IMR-90 (cell line): ENCODE results near the gene FXN. TPM values are rescaled to one million over a fixed set of nuclear protein-coding genes. Genes with fewer than 3 reads are reported as not detected.
"Not testable (repeated sequence)": the region's sequence is repeated elsewhere in the genome, so short reads cannot be mapped to it uniquely, and the experiment has no call there.

ENCODE experiments used
- ATAC-seq: fragments of 200-7000 bp; cut with Tn5 transposase; 2 replicates; pipeline ENCODE4 v1.9.1; 2020; ENCODE audit warnings: low read depth, mild to moderate bottlenecking, moderate library complexity
- BruUV-seq: library from RNA; stranded (reverse); fragments of 400-500 nt; replicated peaks from 2 replicates; lab custom pipeline; 2021; lab: Mats Ljungman, UMichigan
- CTCF ChIA-PET: fragments of 300-600 bp; formaldehyde crosslinking; extraction: SDS; loops from one replicate; lab custom pipeline; 2021; ENCODE audit warnings: antibody characterized with exemption; lab: Yijun Ruan, JAX
- POLR2A ChIA-PET: fragments of 300-600 bp; sonication (Branson Sonifier 250); formaldehyde crosslinking; loops from one replicate; lab custom pipeline; 2022; ENCODE audit warnings: antibody characterized with exemption; ENCODE audit not compliant: unreplicated experiment; lab: Charles Lee
- DNase-seq: peaks from one replicate; pipeline ENCODE4 v3.0.0; 2013
- H2AFZ ChIP-seq: replicated peaks from 2 replicates; pipeline ENCODE3; 2013; ENCODE audit warnings: low read length, mild to moderate bottlenecking; ENCODE audit not compliant: poor library complexity
- H2AK5ac ChIP-seq: 2 replicates; pipeline ENCODE4 v1.6.1; 2013; ENCODE audit warnings: low read depth, low read length, inconsistent platforms
- H2AK9ac ChIP-seq: replicated peaks from 2 replicates; pipeline ENCODE3; 2013; ENCODE audit warnings: mild to moderate bottlenecking, low read depth, low read length, moderate library complexity; ENCODE audit not compliant: poor library complexity
- H2BK120ac ChIP-seq: 2 replicates; pipeline ENCODE4 v1.6.1; 2013; ENCODE audit warnings: low read depth, low read length, inconsistent platforms
- H2BK15ac ChIP-seq: 3 replicates; pipeline ENCODE4 v1.6.1; 2013; ENCODE audit warnings: low read depth, low read length, inconsistent platforms
- H2BK20ac ChIP-seq: 2 replicates; pipeline ENCODE4 v1.6.1; 2013; ENCODE audit warnings: low read depth, mild to moderate bottlenecking, inconsistent platforms, low read length, moderate library complexity
- H2BK5ac ChIP-seq: 2 replicates; pipeline ENCODE4 v1.6.1; 2013; ENCODE audit warnings: mild to moderate bottlenecking, low read depth, low read length, inconsistent platforms; ENCODE audit not compliant: poor library complexity, severe bottlenecking
- H3K14ac ChIP-seq: replicated peaks from 2 replicates; pipeline ENCODE4 v1.6.1; 2013; ENCODE audit warnings: low read depth, low read length, inconsistent platforms
- H3K18ac ChIP-seq: 2 replicates; pipeline ENCODE4 v1.6.1; 2013; ENCODE audit warnings: low read depth, low read length, control low read depth
- H3K23ac ChIP-seq: 2 replicates; pipeline ENCODE4 v1.6.1; 2013; ENCODE audit warnings: low read depth, low read length, inconsistent platforms
- H3K27ac ChIP-seq: 2 replicates; pipeline ENCODE4 v1.5.1; 2013; ENCODE audit warnings: mild to moderate bottlenecking, control low read depth, low read length; ENCODE audit not compliant: insufficient read depth
- H3K27me3 ChIP-seq: 2 replicates; pipeline ENCODE4 v1.6.1; 2013; ENCODE audit warnings: low read length; ENCODE audit not compliant: control insufficient read depth, insufficient read depth
- H3K36me3 ChIP-seq: 2 replicates; pipeline ENCODE4 v1.6.1; 2013; ENCODE audit warnings: low read length, mixed read lengths; ENCODE audit not compliant: control insufficient read depth, insufficient read depth
- H3K4ac ChIP-seq: 2 replicates; pipeline ENCODE4 v1.6.1; 2013; ENCODE audit warnings: low read depth, low read length, inconsistent platforms
- H3K4me1 ChIP-seq: 2 replicates; pipeline ENCODE4 v1.6.1; 2013; ENCODE audit warnings: low read length, mixed read lengths; ENCODE audit not compliant: control insufficient read depth, insufficient read depth
- H3K4me2 ChIP-seq: 2 replicates; pipeline ENCODE4 v1.6.1; 2013; ENCODE audit warnings: low read depth, mild to moderate bottlenecking, control low read depth, low read length, moderate library complexity
- H3K4me3 ChIP-seq: 2 replicates; pipeline ENCODE4 v1.5.1; 2013; ENCODE audit warnings: low read depth, mild to moderate bottlenecking, control low read depth, low read length, moderate library complexity; ENCODE audit not compliant: insufficient read depth
- H3K56ac ChIP-seq: 2 replicates; pipeline ENCODE4 v1.6.1; 2013; ENCODE audit warnings: low read length, inconsistent platforms; ENCODE audit not compliant: insufficient read depth; ENCODE audit errors: extremely low read depth
- H3K79me1 ChIP-seq, 2 experiments: 2 replicates each; pipeline ENCODE4 v1.6.1; 2013; ENCODE audit warnings: low read length in 2 of 2, inconsistent platforms in 1 of 2, low read depth in 1 of 2
- H3K9ac ChIP-seq: 2 replicates; pipeline ENCODE4 v1.6.1; 2013; ENCODE audit warnings: low read depth, low read length, control low read depth
- H3K9me1 ChIP-seq: 2 replicates; pipeline ENCODE4 v1.6.1; 2013; ENCODE audit warnings: low read length, inconsistent platforms; ENCODE audit not compliant: insufficient read depth
- H3K9me3 ChIP-seq: 2 replicates; pipeline ENCODE4 v1.6.1; 2013; ENCODE audit warnings: low read length; ENCODE audit not compliant: control insufficient read depth, insufficient read depth
- H4K20me1 ChIP-seq: 2 replicates; pipeline ENCODE4 v1.6.1; 2013; ENCODE audit warnings: low read length, inconsistent platforms; ENCODE audit not compliant: insufficient read depth
- H4K5ac ChIP-seq: 2 replicates; pipeline ENCODE4 v1.6.1; 2013; ENCODE audit warnings: mild to moderate bottlenecking, low read depth, low read length, control low read depth
- H4K8ac ChIP-seq, 2 experiments: 2 replicates each; pipeline ENCODE4 v1.6.1; 2013; ENCODE audit warnings: low read depth in 2 of 2, low read length in 2 of 2, control low read depth in 1 of 2, inconsistent platforms in 1 of 2
- H4K91ac ChIP-seq: 2 replicates; pipeline ENCODE4 v1.6.1; 2013; ENCODE audit warnings: low read depth, low read length, inconsistent platforms; ENCODE audit not compliant: insufficient read depth
- FOS ChIP-seq: fragments of 150-350 bp; IDR thresholded peaks from 2 replicates; pipeline ENCODE4 v1.6.1; 2016; ENCODE audit warnings: low read depth, low read length
- MXI1 ChIP-seq: IDR thresholded peaks from 2 replicates; pipeline ENCODE4 v1.6.1; 2012; ENCODE audit warnings: low read depth, mild to moderate bottlenecking, low read length, moderate library complexity, borderline replicate concordance
- RAD21 ChIP-seq: IDR thresholded peaks from 2 replicates; pipeline ENCODE4 v1.6.1; 2012; ENCODE audit warnings: low read length, improper control_type of control experiment
- RFX5 ChIP-seq: IDR thresholded peaks from 2 replicates; pipeline ENCODE4 v1.8.0; 2012; ENCODE audit warnings: low read depth, mild to moderate bottlenecking, low read length, moderate library complexity
- WGBS, 2 experiments: methylation state at CpG; one replicate each; pipeline versions ENCODE4 v1.1.5 to v1.1.7; 2013; ENCODE audit warnings: missing lambda C conversion rate in 2 of 2; ENCODE audit not compliant: insufficient read length in 1 of 2; ENCODE audit errors: extremely low coverage in 2 of 2; 5-methylcytosine and 5-hydroxymethylcytosine counted together
- dilution Hi-C: fragments of 300-500 bp; cut with HindIII; formaldehyde crosslinking; loops from one replicate; pipeline ENCODE4 v1.14.3; 2018; ENCODE audit warnings: low sequenced_read_pairs; ENCODE audit not compliant: unreplicated experiment
- in situ Hi-C: fragments of 300-500 bp; cut with MboI; formaldehyde crosslinking; loops from 3 replicates; pipeline ENCODE4 v1.14.3; 2019; ENCODE audit warnings: low sequenced_read_pairs, inconsistent platforms, mixed read lengths
- intact Hi-C: fragments of 100-400 bp; cut with micrococcal nuclease; formaldehyde crosslinking; loops from 2 replicates; pipeline ENCODE4 v1.10.0; 2022
- polyA plus RNA-seq, 3 experiments: library from polyadenylated mRNA; depleted of rRNA; stranded (reverse); fragments of >200 nt; gene quantifications; 2 replicates each; pipeline ENCODE4 v1.2.3, GENCODE V29; 2012; ENCODE audit warnings: low replicate concordance in 1 of 3
- total RNA-seq: library from RNA; depleted of rRNA; stranded (reverse); fragments of >200 nt; gene quantifications from 2 replicates; pipeline ENCODE4 v1.2.3, GENCODE V29; 2012

FXN gene
- total and polyA plus RNA-seq, 2 of the 4 experiments (the other 2 are of a cell fraction), result 3.9 to 18.1 TPM

GRCh38 chr9:69035438-69036308 lies at the start of gene FXN (continued):
- peak; percentile 96 for TF ChIP-seq MXI1
- no peak for TF ChIP-seq RFX5
- peak; percentile 69 for TF ChIP-seq RAD21
- TF ChIP-seq FOS, result 0 out of 2 replicates have a peak, but pooled peaks have one; percentile 18

DNA sequence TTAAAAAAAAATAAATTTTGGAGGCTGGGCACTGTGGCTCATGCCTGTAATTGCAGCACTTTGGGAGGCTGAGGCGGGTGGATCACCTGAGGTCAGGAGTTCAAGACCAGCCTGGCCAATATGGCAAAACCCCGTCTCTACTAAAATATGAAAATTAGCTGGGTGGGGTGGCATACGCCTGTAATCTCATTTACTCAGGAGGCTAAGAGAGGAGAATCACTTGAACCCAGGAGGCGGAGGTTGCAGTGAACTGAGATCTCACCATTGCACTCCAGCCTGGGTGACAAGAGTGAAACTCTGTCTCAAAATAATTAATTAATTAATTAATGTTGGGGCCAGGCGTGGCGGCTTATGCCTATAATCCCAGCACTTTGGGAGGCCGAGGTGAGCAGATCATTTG lies 48.6 kb upstream of the FXN start:
- H3K18ac ChIP-seq, ATAC-seq, H2AFZ ChIP-seq, H2BK15ac ChIP-seq, H3K9ac ChIP-seq, in situ Hi-C loops, H2BK5ac ChIP-seq, H3K9me3 ChIP-seq, H3K4me2 ChIP-seq, H3K36me3 ChIP-seq, H3K56ac ChIP-seq, H3K4ac ChIP-seq, H4K5ac ChIP-seq, H3K4me1 ChIP-seq, dilution Hi-C loops, H3K4me3 ChIP-seq, H2AK5ac ChIP-seq, H3K23ac ChIP-seq, BruUV-seq, H4K91ac ChIP-seq, H3K9me1 ChIP-seq, H3K27me3 ChIP-seq, H3K79me1 ChIP-seq, H3K27ac ChIP-seq, H3K14ac ChIP-seq, H2BK120ac ChIP-seq, DNase-seq, POLR2A ChIA-PET, H4K8ac ChIP-seq, H2AK9ac ChIP-seq, H2BK20ac ChIP-seq, intact Hi-C loops, H4K20me1 ChIP-seq: not testable (repeated sequence)
- WGBS, 2 experiments, result no CpG with 5 or more reads among the region's 7 CpGs
- CTCF ChIA-PET, result interaction anchor here (1.5 kb wide), 1 partner anchor 13 kb away, joined by 3 read pairs; no protein-coding TSS in a partner anchor
